TTC549 (cell line): ENCODE results near the gene SYVN1.

Experiments used
- FAIRE-seq: peaks from 2 replicates; lab custom pipeline; 2012; peaks lifted over from hg19 to GRCh38; lab: Jason Lieb, UNC

SYVN1 gene

DNA sequence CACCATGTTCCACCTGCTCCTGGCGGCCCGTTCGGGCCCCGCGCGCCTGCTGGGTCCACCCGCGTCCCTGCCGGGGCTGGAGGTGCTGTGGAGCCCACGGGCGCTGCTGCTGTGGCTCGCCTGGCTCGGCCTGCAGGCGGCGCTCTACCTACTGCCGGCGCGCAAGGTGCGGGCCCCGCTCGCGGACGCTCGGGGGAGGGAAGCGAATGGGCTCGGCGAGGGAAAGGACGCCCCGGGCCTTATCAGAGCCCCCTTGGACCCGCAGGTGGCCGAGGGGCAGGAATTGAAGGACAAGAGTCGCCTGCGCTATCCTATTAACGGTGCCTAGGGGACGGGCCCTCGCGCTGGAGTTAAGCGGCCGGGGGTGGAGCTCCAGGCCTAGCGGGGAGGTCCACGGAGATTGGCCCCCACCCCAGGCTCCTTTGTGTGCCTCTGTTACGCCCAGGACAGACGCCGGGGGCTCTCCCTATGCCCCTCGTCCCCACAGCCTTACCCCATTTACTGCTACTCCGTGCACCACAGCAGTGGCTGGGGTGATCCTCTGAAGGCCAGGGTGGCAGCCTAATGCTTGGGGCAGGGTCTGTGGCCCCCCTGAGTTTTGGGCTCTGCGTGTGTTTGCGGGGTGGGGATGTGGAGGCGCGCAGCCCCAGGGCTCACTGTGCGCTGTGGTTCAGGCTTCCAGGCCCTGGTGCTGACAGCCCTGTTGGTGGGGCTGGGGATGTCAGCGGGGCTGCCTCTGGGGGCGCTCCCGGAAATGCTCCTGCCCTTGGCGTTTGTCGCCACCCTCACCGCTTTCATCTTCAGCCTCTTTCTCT is 21.6 kb downstream of the SYVN1 start:
- no peak for FAIRE-seq

- peak; percentile 62 for FAIRE-seq
Measured at GRCh38 chr11:65111744-65112545, 22.4 kb downstream of the SYVN1 start, which contains the start of gene TM7SF2. TSS of gene TM7SF2 (plus strand) at chr11:65111872. CDS start at chr11:65112016, 144 bp downstream.

DNA sequence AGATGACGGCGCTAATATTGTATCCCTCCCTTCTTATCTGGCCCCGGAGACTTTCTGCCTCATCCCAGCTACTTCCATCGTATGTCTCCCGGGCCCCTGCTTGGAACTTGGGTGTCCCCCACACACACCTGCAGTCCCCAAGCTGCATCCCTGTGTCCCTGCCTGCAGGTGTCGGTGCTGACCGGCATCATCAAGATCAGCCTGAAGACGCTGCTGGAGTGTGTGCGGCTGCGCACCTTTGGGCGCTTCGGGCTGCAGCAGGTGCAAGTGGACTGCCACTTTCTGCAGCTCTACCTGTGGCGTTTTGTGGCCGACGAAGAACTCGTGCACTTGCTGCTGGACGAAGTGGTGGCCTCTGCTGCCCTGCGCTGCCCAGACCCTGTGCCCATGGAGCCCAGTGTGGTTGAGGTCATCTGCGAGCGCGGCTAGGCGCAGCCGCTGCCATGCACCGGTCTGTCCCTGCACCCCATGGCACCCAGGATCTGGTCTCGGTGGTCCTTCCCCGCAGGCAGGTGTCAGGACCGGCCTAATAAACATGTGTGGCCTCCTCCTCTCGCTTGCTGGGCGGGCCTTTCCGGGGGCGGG is 23.1 kb downstream of the SYVN1 start:
- FAIRE-seq = no peak

GRCh38 chr11:65110354-65110861 is 23.9 kb downstream of the SYVN1 start:
- FAIRE-seq = peak; percentile 43

- FAIRE-seq = no peak
Measured at GRCh38 chr11:65109231-65110198, 24.8 kb downstream of the SYVN1 start.

DNA sequence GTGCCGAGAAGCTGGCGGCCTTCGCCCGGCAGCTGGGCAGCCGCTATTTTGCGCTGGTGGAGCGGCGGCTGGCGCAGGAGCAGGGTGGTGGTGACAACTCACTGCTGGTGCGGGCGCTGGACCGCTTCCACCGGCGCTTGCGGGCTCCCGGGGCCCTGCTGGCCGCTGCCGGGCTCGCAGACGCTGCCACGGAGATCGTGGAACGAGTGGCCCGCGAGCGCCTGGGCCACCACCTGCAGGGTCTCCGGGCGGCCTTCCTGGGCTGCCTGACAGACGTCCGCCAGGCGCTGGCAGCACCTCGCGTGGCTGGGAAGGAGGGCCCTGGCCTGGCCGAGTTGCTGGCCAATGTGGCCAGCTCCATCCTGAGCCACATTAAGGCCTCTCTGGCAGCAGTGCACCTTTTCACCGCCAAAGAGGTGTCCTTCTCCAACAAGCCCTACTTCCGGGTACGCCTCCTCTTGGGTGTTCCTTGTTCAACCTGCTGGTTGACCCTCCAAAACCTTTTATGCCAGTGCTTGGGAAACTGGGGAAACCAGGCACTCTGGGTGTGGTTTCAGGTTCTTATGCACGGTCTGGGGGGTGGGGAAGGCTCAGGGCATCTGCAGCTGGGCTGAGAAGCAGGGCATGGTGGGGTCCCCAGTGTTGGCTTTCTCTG is 25.7 kb downstream of the SYVN1 start:
- no peak for FAIRE-seq

DNA sequence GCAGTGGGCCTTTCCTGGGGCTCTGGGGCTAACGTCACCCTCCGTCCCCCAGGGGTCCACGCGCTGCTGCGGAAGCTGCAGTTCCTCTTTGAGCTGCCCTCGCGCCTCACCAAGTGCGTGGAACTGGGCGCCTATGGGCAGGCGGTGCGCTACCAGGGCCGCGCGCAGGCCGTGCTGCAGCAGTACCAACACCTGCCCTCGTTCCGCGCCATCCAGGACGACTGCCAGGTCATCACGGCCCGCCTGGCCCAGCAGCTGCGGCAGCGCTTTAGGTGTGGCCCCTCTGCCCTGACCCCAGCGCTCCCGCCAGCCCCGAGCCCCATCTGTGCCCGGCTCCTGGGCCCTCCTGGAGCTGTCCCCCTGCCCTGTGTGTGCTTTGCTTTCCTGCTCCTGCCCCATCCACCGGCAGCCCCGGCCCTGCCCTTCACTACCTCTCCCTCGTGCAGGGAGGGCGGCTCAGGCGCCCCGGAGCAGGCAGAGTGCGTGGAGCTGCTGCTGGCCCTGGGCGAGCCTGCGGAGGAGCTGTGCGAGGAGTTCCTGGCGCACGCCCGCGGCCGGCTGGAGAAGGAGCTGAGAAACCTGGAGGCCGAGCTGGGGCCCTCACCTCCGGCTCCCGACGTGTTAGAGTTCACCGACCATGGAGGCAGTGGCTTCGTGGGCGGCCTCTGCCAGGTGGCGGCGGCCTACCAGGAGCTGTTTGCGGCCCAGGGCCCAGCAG is 26.4 kb downstream of the SYVN1 start:
- no peak for FAIRE-seq

GRCh38 chr11:65107078-65107477 is 27.2 kb downstream of the SYVN1 start:
- no peak for FAIRE-seq

DNA sequence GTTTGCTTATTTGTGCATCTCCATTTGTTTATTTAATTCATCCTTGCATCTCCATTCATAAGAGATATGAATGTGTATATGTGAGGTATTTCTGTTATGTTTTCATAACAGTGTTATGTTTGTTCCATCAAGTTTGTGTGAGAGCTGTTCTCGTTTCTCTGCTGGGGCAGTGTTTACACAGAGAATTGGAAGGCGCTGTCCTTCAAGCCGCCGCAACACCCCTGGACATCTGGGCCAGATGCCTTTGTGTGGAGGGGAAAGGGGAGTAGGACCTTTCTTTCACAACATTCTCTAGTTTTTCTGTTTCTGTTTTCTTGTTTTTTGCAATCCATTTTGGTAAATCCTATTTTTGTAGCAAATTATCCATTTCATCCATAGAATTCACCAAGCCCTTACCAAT is 29.7 kb downstream of the SYVN1 start:
- no peak for FAIRE-seq

- FAIRE-seq = no peak
Measured at GRCh38 chr11:65103476-65103875, 30.8 kb downstream of the SYVN1 start.

DNA sequence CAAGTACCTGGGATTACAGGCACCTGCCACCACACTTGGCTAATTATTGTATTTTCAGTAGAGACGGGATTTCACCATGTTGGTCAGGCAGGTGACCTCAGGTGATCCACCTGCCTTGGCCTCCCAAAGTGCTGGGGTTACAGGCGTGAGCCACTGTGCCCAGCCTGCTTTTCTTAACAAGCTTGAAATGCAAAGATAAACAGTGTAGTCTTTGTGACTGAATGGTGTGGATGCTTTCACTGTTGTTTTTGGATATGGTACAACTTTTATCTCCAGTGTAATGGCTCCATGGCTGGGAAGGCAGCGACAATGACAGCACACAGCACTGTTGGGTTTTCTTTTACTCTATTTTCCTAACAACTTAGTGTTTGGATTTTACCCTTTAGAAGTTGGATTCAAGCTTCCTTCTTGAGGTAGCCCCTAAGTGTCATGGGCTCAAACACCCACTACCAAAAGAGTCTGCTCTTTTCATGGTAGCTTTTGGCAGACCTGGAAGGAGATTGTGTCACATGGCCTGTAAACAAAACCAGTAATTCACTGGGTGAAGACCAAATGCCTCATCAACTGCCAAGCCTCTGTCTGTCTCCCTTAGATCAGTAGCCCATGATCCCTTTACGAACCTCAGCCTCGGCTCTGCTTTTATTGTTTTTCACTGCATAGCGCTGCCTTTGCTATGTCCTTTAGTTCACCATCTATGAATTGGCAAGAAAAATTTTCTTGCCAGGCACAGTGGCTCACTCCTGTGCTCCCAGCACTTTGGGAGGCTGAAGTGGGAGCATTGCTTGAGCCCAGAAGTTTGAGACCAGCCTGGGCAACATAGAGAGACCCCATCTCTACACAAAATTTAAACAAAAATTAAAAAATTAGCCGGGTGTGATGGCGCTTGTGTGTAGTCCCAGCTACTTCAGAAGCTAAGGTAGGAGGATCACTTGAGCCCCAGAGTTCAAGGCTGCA is 31.9 kb downstream of the SYVN1 start:
- no peak for FAIRE-seq

- no peak for FAIRE-seq
Measured at GRCh38 chr11:65100674-65101350, 33.5 kb downstream of the SYVN1 start.

DNA sequence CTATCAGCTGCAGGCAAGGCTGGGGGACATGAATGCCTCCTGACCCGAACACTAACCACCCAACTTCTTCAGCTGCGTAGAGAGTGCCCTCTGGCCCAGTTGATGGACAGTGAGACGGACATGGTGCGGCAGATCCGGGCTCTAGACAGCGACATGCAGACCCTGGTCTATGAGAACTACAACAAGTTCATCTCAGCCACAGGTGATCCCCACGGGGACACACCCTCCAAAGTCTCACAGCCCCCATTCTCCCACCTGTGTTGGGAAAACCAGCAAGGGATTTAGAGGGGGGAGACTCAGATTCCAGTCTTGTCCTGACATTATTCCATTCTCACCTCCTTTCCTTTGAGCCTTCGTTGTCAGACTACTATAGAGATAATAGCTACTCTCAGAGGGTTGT is 37.4 kb downstream of the SYVN1 start:
- no peak for FAIRE-seq

DNA sequence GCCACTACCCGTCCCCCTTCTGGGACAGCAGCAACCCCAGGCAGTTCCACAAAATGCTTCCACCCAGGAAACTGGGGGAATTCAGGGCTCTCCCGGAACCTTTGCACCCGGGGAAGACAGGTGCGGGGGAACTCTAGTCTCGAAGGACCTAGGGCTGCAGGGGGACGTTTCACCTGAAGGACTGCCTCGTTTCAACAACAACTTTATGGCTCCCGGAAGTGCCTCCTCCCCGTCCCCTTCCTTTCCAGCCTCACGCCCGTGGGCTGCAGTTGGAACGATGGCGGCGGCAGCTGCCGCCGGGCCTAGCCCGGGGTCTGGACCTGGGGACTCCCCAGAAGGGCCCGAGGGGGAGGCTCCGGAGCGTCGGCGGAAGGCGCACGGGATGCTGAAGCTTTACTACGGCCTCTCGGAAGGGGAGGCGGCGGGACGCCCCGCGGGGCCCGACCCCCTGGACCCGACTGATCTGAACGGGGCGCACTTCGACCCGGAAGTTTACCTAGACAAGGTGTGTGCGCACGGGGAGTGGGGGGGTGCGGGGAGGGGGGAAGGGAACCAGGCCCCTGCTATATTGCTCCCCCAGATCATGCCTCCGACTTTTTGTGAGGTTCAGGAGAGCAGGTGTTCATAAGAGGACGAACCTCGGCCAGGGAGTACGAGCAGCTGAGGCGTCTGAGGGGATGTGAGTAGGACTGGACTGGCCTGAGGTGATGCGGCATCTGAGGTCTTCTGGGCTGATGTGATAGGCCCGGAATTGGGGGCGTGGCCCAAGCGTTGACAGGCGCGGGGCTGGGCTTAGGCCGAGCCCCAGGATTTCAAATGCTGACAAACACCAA is 38.1 kb downstream of the SYVN1 start, which contains the start of gene VPS51:
VPS51 (plus strand) TSS at position 241 of the 833 bp plus-strand sequence; CDS start at position 278, 37 bp downstream.
- FAIRE-seq = no peak

DNA sequence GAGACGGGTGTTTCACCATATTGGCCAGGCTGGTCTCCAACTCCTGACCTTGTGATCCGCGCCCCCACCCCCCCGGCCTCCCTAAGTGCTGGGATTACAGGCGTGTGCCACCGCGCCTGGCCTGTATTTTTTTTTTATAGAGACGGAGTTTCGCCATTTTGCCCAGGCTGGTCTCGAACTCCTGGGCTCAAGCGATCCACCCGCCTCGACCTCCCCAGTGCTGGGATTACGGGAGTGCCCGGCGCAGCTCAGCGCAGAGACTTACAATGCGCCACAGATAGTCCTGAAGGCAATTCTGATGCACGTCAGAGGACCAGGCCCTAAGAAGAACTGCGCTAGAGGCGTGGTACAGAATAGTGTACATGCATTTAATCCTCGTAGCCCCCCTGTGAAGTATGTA is 38.9 kb downstream of the SYVN1 start:
- no peak for FAIRE-seq

DNA sequence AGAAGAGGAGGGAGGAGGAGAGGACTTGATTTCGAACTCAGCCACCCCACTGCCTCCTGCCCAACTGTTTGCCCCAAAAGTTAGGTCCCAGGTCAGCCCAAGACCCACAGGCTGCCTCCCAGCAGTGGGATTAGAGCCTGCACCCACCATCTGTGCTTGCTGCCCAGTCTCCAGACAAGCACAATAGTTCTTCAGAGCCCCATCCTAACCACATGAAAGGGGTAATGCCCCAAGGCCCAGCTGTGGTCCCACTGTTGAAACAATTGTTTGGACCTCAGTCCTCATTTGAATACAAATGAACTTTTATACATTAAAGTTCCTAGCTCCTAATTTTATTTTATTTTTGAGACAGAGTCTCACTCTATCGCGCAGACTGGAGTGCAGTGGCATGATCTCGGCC is 43.7 kb downstream of the SYVN1 start:
- no peak for FAIRE-seq

DNA sequence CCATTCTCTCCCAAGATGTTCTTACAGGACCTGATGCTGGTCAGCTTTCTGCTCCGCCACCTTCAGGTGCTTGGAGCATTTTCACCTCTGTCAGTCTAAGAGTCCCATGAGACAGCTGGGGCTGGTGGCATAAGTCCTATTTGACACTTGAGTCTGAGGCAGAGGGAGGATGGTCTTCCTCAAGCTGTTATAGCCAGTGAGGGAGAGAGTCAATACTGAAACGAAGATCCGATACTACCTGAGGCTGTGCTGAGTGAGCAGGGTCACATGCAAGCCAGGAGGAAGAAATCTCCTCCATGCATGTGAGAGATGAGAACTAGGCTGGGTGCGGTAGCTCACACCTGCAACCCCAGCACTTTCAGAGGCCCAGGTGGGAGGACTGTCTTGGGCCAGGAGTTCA is 44.7 kb downstream of the SYVN1 start:
- no peak for FAIRE-seq

- FAIRE-seq = no peak
Measured at GRCh38 chr11:65087827-65088226, 46.5 kb downstream of the SYVN1 start.
